HG03442 (cell line): Measurements from ENCODE around the gene FHIT.
A peak's percentile ranks its signal among the peaks of the same experiment; 100 is the strongest.

Experiments used
- ATAC-seq: cut with Tn5 transposase; IDR thresholded peaks from one replicate; pipeline ENCODE4 v1.9.1; 2021; ENCODE audit warnings: mild to moderate bottlenecking, moderate library complexity; ENCODE audit not compliant: unreplicated experiment

The FHIT gene

GRCh38 chr3:60657972-60658371 lies 593.3 kb downstream of the FHIT start:
- ATAC-seq = peak; percentile 94

- peak; percentile 86 for ATAC-seq
Observed at GRCh38 chr3:60652829-60653228, 598.4 kb downstream of the FHIT start.

GRCh38 chr3:60651799-60652198 lies 599.5 kb downstream of the FHIT start:
- ATAC-seq = no peak

GRCh38 chr3:60650171-60650570 lies 601.1 kb downstream of the FHIT start:
- ATAC-seq = no peak

- no peak for ATAC-seq
Observed at GRCh38 chr3:60645801-60646200, 605.5 kb downstream of the FHIT start.

- no peak for ATAC-seq
Observed at GRCh38 chr3:60643831-60644230, 607.4 kb downstream of the FHIT start.

- no peak for ATAC-seq
Observed at GRCh38 chr3:60641354-60641753, 609.9 kb downstream of the FHIT start.

GRCh38 chr3:60636846-60637245 lies 614.4 kb downstream of the FHIT start:
- no peak for ATAC-seq

- no peak for ATAC-seq
Observed at GRCh38 chr3:60633644-60634043, 617.6 kb downstream of the FHIT start.

GRCh38 chr3:60631509-60631908 lies 619.7 kb downstream of the FHIT start:
- no peak for ATAC-seq

GRCh38 chr3:60630953-60631352 lies 620.3 kb downstream of the FHIT start:
- no peak for ATAC-seq

GRCh38 chr3:60629816-60630215 lies 621.4 kb downstream of the FHIT start:
- no peak for ATAC-seq

- no peak for ATAC-seq
Observed at GRCh38 chr3:60622349-60622748, 628.9 kb downstream of the FHIT start.

GRCh38 chr3:60617188-60617587 lies 634.1 kb downstream of the FHIT start:
- ATAC-seq = no peak

GRCh38 chr3:60613769-60614303 lies 637.4 kb downstream of the FHIT start:
- ATAC-seq = no peak

GRCh38 chr3:60610441-60611112 lies 640.7 kb downstream of the FHIT start:
- ATAC-seq = no peak

- no peak for ATAC-seq
Observed at GRCh38 chr3:60609446-60609845, 641.8 kb downstream of the FHIT start.

- ATAC-seq = no peak
Observed at GRCh38 chr3:60603860-60604259, 647.4 kb downstream of the FHIT start.

GRCh38 chr3:60600848-60601247 lies 650.4 kb downstream of the FHIT start:
- no peak for ATAC-seq

GRCh38 chr3:60599586-60599985 lies 651.7 kb downstream of the FHIT start:
- no peak for ATAC-seq

- ATAC-seq = no peak
Observed at GRCh38 chr3:60598671-60599070, 652.6 kb downstream of the FHIT start.

GRCh38 chr3:60594025-60594424 lies 657.2 kb downstream of the FHIT start:
- ATAC-seq = no peak

GRCh38 chr3:60591267-60591666 lies 660.0 kb downstream of the FHIT start:
- no peak for ATAC-seq
